ENCODE measurements around the gene OR10A6. TPM values are rescaled to one million over a fixed set of nuclear protein-coding genes. Genes with fewer than 3 reads are reported as not detected.

OR10A6 gene
- total and polyA plus RNA-seq, 2 experiments from 2014 or later: 0.23 TPM; not detected in 1

DNA sequence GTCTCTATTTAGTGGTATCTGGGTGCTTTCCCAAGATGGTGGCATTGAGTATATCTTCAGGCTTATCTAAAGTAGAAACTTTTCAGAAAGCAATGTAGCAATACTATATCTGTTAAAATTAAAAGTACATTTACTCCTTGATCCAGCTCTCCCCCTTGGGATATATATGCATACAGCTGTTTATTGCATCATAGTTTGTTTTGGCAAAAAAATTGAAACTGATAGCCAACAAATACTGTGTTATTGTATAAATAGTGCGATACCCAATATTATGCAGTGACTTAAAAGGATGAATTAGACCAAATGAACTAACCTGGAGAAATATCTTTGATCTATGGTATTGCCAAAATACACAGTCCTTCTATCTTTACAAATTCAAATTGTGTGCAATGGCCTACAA is 18.9 kb upstream of the OR10A6 start:
- Histone ChIP-seq H3K27me3 (ENCODE audit: insufficient read depth) (0 out of 2 replicates have a peak, but pooled peaks cover 7% of the 10 kb centered on the region), H3K4me2 (no peak overlapping the region), H3K79me2 (replicated peaks; ENCODE audit: insufficient read depth) (no peaks in the 10 kb centered on the region), H3K27ac (ENCODE audit: low read depth) (no peak overlapping the region), H3K9me2 (ENCODE audit: insufficient read depth) (peaks cover 5% of the 10 kb centered on the region; the same call in 1 of the 2 replicates), H4K20me1 (replicated peaks; ENCODE audit: insufficient read depth) (no peaks in the 10 kb centered on the region), H3K4me1 (ENCODE audit: insufficient read depth) (no peaks in the 10 kb centered on the region), H3K4me3 (no peak overlapping the region), H2AFZ (no peak overlapping the region), H3K36me3 (ENCODE audit: insufficient read depth) (no peaks in the 10 kb centered on the region), H3F3A (replicated peaks; ENCODE audit: low read depth) (no peaks in the 10 kb centered on the region)
- ATAC-seq: no peak
- Mint-ChIP-seq H3K27me3 (ENCODE audit: insufficient read depth, low read depth, poor library complexity) (no peaks in the 10 kb centered on the region), H3K27ac (no peak overlapping the region), H3K36me3 (ENCODE audit: low read depth) (no peaks in the 10 kb centered on the region), H3K9me3 (no peaks in the 10 kb centered on the region), H3K4me3 (no peak overlapping the region), H3K4me1 (no peaks in the 10 kb centered on the region)
- DNase-seq (ENCODE audit: low spot score): no peak
- TF ChIP-seq STAT1 (IDR thresholded peaks at IDR 0.05; ENCODE audit: unreplicated experiment) (no peak), EZH2 (IDR thresholded peaks at IDR 0.05; ENCODE audit: low read depth, unreplicated experiment) (no peak), POLR2AphosphoS5 (IDR thresholded peaks at IDR 0.05; ENCODE audit: low read depth) (no peak), CREB1 (CRISPR knock-in tag; IDR thresholded peaks at IDR 0.05; ENCODE audit: low read depth) (no peak), NANOG (IDR thresholded peaks at IDR 0.05; ENCODE audit: borderline replicate concordance) (no peak), ZNF331 (CRISPR knock-in tag; IDR thresholded peaks at IDR 0.05; ENCODE audit: low read depth) (no peak), JUNB (IDR thresholded peaks at IDR 0.05; ENCODE audit: unreplicated experiment) (no peak), EZH2phosphoT487 (IDR thresholded peaks at IDR 0.05; ENCODE audit: unreplicated experiment) (no peak), ZNF114 (CRISPR knock-in tag; IDR thresholded peaks at IDR 0.05) (no peak)
- TF ChIP-seq, protein P1, sequence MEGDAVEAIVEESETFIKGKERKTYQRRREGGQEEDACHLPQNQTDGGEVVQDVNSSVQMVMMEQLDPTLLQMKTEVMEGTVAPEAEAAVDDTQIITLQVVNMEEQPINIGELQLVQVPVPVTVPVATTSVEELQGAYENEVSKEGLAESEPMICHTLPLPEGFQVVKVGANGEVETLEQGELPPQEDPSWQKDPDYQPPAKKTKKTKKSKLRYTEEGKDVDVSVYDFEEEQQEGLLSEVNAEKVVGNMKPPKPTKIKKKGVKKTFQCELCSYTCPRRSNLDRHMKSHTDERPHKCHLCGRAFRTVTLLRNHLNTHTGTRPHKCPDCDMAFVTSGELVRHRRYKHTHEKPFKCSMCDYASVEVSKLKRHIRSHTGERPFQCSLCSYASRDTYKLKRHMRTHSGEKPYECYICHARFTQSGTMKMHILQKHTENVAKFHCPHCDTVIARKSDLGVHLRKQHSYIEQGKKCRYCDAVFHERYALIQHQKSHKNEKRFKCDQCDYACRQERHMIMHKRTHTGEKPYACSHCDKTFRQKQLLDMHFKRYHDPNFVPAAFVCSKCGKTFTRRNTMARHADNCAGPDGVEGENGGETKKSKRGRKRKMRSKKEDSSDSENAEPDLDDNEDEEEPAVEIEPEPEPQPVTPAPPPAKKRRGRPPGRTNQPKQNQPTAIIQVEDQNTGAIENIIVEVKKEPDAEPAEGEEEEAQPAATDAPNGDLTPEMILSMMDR (conservative IDR thresholded peaks at IDR 0.05; ENCODE audit: low read depth in 2 of 2): no peak
- TF ChIP-seq, protein P2, sequence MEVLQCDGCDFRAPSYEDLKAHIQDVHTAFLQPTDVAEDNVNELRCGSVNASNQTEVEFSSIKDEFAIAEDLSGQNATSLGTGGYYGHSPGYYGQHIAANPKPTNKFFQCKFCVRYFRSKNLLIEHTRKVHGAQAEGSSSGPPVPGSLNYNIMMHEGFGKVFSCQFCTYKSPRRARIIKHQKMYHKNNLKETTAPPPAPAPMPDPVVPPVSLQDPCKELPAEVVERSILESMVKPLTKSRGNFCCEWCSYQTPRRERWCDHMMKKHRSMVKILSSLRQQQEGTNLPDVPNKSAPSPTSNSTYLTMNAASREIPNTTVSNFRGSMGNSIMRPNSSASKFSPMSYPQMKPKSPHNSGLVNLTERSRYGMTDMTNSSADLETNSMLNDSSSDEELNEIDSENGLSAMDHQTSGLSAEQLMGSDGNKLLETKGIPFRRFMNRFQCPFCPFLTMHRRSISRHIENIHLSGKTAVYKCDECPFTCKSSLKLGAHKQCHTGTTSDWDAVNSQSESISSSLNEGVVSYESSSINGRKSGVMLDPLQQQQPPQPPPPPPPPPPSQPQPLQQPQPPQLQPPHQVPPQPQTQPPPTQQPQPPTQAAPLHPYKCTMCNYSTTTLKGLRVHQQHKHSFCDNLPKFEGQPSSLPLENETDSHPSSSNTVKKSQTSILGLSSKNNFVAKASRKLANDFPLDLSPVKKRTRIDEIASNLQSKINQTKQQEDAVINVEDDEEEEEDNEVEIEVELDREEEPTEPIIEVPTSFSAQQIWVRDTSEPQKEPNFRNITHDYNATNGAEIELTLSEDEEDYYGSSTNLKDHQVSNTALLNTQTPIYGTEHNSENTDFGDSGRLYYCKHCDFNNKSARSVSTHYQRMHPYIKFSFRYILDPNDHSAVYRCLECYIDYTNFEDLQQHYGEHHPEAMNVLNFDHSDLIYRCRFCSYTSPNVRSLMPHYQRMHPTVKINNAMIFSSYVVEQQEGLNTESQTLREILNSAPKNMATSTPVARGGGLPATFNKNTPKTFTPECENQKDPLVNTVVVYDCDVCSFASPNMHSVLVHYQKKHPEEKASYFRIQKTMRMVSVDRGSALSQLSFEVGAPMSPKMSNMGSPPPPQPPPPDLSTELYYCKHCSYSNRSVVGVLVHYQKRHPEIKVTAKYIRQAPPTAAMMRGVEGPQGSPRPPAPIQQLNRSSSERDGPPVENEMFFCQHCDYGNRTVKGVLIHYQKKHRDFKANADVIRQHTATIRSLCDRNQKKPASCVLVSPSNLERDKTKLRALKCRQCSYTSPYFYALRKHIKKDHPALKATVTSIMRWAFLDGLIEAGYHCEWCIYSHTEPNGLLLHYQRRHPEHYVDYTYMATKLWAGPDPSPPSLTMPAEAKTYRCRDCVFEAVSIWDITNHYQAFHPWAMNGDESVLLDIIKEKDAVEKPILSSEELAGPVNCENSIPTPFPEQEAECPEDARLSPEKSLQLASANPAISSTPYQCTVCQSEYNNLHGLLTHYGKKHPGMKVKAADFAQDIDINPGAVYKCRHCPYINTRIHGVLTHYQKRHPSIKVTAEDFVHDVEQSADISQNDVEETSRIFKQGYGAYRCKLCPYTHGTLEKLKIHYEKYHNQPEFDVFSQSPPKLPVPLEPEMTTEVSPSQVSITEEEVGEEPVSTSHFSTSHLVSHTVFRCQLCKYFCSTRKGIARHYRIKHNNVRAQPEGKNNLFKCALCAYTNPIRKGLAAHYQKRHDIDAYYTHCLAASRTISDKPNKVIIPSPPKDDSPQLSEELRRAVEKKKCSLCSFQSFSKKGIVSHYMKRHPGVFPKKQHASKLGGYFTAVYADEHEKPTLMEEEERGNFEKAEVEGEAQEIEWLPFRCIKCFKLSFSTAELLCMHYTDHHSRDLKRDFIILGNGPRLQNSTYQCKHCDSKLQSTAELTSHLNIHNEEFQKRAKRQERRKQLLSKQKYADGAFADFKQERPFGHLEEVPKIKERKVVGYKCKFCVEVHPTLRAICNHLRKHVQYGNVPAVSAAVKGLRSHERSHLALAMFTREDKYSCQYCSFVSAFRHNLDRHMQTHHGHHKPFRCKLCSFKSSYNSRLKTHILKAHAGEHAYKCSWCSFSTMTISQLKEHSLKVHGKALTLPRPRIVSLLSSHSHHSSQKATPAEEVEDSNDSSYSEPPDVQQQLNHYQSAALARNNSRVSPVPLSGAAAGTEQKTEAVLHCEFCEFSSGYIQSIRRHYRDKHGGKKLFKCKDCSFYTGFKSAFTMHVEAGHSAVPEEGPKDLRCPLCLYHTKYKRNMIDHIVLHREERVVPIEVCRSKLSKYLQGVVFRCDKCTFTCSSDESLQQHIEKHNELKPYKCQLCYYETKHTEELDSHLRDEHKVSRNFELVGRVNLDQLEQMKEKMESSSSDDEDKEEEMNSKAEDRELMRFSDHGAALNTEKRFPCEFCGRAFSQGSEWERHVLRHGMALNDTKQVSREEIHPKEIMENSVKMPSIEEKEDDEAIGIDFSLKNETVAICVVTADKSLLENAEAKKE (CRISPR knock-in tag; IDR thresholded peaks at IDR 0.05): no peak
- TF ChIP-seq, protein P3, sequence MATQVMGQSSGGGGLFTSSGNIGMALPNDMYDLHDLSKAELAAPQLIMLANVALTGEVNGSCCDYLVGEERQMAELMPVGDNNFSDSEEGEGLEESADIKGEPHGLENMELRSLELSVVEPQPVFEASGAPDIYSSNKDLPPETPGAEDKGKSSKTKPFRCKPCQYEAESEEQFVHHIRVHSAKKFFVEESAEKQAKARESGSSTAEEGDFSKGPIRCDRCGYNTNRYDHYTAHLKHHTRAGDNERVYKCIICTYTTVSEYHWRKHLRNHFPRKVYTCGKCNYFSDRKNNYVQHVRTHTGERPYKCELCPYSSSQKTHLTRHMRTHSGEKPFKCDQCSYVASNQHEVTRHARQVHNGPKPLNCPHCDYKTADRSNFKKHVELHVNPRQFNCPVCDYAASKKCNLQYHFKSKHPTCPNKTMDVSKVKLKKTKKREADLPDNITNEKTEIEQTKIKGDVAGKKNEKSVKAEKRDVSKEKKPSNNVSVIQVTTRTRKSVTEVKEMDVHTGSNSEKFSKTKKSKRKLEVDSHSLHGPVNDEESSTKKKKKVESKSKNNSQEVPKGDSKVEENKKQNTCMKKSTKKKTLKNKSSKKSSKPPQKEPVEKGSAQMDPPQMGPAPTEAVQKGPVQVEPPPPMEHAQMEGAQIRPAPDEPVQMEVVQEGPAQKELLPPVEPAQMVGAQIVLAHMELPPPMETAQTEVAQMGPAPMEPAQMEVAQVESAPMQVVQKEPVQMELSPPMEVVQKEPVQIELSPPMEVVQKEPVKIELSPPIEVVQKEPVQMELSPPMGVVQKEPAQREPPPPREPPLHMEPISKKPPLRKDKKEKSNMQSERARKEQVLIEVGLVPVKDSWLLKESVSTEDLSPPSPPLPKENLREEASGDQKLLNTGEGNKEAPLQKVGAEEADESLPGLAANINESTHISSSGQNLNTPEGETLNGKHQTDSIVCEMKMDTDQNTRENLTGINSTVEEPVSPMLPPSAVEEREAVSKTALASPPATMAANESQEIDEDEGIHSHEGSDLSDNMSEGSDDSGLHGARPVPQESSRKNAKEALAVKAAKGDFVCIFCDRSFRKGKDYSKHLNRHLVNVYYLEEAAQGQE (IDR thresholded peaks at IDR 0.05; ENCODE audit: unreplicated experiment): no peak
- TF ChIP-seq, protein P4, sequence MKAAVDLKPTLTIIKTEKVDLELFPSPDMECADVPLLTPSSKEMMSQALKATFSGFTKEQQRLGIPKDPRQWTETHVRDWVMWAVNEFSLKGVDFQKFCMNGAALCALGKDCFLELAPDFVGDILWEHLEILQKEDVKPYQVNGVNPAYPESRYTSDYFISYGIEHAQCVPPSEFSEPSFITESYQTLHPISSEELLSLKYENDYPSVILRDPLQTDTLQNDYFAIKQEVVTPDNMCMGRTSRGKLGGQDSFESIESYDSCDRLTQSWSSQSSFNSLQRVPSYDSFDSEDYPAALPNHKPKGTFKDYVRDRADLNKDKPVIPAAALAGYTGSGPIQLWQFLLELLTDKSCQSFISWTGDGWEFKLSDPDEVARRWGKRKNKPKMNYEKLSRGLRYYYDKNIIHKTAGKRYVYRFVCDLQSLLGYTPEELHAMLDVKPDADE (IDR thresholded peaks at IDR 0.05): no peak
